Thyroid gland (tissue), 4 donors: ENCODE data around the gene LRRC28.

ENCODE experiments used
- POLR2A ChIP-seq, 2 donors: fragments of 450-650 bp; IDR thresholded peaks; one replicate each; pipeline ENCODE4 v1.6.1; 2017; ENCODE audit warnings: antibody characterized with exemption in 2 of 2, mild to moderate bottlenecking in 2 of 2, moderate library complexity in 1 of 2
- TF ChIP-seq, protein P1 (sequence below), 6 experiments: fragments of 200-600 bp in 3 of 6; fragments of 450-650 bp in 3 of 6; sonication (generic) in 3 of 6; IDR thresholded peaks; one replicate each; pipeline ENCODE4 v1.5.1; 2016 to 2019; ENCODE audit warnings: antibody characterized with exemption in 6 of 6, mild to moderate bottlenecking in 2 of 6, inconsistent platforms in 1 of 6, moderate library complexity in 1 of 6

DNA sequence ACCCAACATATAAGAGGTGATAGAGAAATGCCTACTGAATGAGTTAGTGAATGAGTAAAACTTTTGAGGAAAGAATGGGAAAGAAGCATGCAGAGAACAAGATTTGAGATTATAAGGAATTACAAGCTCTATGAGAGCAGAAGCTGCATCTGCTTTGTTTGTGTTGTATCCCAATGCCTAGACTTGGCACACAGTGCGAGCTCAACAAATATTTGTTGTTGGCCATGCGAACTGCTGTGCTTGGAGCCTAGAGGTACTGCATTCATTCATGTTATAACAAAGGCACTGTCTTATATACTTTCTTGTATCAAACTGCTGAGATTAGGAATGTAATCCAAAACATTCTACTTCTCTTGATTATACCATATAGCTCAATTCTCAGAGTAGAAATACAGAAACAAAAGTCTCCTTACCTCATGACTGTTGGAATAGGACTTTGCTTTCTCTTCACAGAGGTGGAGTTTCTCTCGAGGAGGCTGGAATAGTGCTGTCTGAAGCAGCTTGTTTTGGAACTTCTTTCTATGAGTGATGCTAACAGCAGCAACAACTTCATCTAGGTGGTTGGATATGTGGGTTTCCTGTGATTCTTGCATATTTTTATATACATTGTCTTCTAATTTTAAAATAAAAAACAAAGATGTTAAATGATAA is 23.0 kb upstream of the LRRC28 start:
- TF ChIP-seq, protein P1, sequence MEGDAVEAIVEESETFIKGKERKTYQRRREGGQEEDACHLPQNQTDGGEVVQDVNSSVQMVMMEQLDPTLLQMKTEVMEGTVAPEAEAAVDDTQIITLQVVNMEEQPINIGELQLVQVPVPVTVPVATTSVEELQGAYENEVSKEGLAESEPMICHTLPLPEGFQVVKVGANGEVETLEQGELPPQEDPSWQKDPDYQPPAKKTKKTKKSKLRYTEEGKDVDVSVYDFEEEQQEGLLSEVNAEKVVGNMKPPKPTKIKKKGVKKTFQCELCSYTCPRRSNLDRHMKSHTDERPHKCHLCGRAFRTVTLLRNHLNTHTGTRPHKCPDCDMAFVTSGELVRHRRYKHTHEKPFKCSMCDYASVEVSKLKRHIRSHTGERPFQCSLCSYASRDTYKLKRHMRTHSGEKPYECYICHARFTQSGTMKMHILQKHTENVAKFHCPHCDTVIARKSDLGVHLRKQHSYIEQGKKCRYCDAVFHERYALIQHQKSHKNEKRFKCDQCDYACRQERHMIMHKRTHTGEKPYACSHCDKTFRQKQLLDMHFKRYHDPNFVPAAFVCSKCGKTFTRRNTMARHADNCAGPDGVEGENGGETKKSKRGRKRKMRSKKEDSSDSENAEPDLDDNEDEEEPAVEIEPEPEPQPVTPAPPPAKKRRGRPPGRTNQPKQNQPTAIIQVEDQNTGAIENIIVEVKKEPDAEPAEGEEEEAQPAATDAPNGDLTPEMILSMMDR (IDR thresholded peaks at IDR 0.05) = no peak
- no peak for TF ChIP-seq POLR2A (IDR thresholded peaks at IDR 0.05)
